HG03439 (cell line): Measurements from ENCODE around the gene ANKLE1.
"Not testable (repeated sequence)": the region's sequence is repeated elsewhere in the genome, so short reads cannot be mapped to it uniquely, and the experiment has no call there.

Experiments used
- ATAC-seq: cut with Tn5 transposase; IDR thresholded peaks from one replicate; pipeline ENCODE4 v1.9.1; 2021; ENCODE audit warnings: mild to moderate bottlenecking, moderate library complexity; ENCODE audit not compliant: unreplicated experiment

The ANKLE1 gene

GRCh38 chr19:17246681-17247425 lies 34.8 kb upstream of the ANKLE1 start:
- no peak for ATAC-seq

GRCh38 chr19:17248011-17248776 lies 33.5 kb upstream of the ANKLE1 start:
- ATAC-seq: no peak

GRCh38 chr19:17249887-17250548 lies 31.7 kb upstream of the ANKLE1 start:
- ATAC-seq: no peak

- ATAC-seq: no peak
Measured at GRCh38 chr19:17254636-17255035, 27.1 kb upstream of the ANKLE1 start.

- ATAC-seq: no peak
Measured at GRCh38 chr19:17255150-17255621, 26.5 kb upstream of the ANKLE1 start.

- no peak for ATAC-seq
Measured at GRCh38 chr19:17256130-17256529, 25.6 kb upstream of the ANKLE1 start.

GRCh38 chr19:17259118-17259780 lies 22.5 kb upstream of the ANKLE1 start:
- no peak for ATAC-seq

GRCh38 chr19:17259934-17260333 lies 21.8 kb upstream of the ANKLE1 start:
- ATAC-seq: no peak

- no peak for ATAC-seq
Measured at GRCh38 chr19:17260842-17261325, 20.8 kb upstream of the ANKLE1 start.

GRCh38 chr19:17262557-17262956 lies 19.1 kb upstream of the ANKLE1 start:
- no peak for ATAC-seq

GRCh38 chr19:17263712-17264640 lies 17.7 kb upstream of the ANKLE1 start:
- ATAC-seq: no peak

- ATAC-seq: no peak
Measured at GRCh38 chr19:17264641-17264979, 17.1 kb upstream of the ANKLE1 start, which contains the start of gene USHBP1. Gene USHBP1 (minus strand): TSS chr19:17264745. CDS start chr19:17264299, 446 bp downstream.

- no peak for ATAC-seq
Measured at GRCh38 chr19:17266026-17266425, 15.7 kb upstream of the ANKLE1 start.

GRCh38 chr19:17266589-17266974 lies 15.1 kb upstream of the ANKLE1 start:
- ATAC-seq: no peak

GRCh38 chr19:17266975-17267788 lies 14.5 kb upstream of the ANKLE1 start, which contains the start of gene BABAM1:
Gene BABAM1 (plus strand): TSS chr19:17267443. CDS start chr19:17268807, 1,364 bp downstream.
- peak; percentile 92 for ATAC-seq

GRCh38 chr19:17268754-17269153 lies 12.9 kb upstream of the ANKLE1 start:
- ATAC-seq: no peak

GRCh38 chr19:17274892-17275291 lies 6.8 kb upstream of the ANKLE1 start:
- ATAC-seq: not testable (repeated sequence)

- ATAC-seq: no peak
Measured at GRCh38 chr19:17275441-17276175, 6.1 kb upstream of the ANKLE1 start.
